Trophoblast cell (in vitro differentiated cells and primary cell): Measurements from ENCODE around the gene WDR90.
A peak's percentile ranks its signal among the peaks of the same experiment; 100 is the strongest.

Source experiments
- DNase-seq, 2 donors: peaks; one replicate each; pipeline ENCODE4 v3.0.0-alpha.2; 2016
- H2AFZ ChIP-seq: 2 replicates; pipeline ENCODE4 v1.6.1; 2013; ENCODE audit warnings: low read length, moderate library complexity, mild to moderate bottlenecking; ENCODE audit not compliant: insufficient read depth, poor library complexity
- H2AK5ac ChIP-seq: 2 replicates; pipeline ENCODE4 v1.6.1; 2013; ENCODE audit warnings: mild to moderate bottlenecking, low read length
- H2BK120ac ChIP-seq: 2 replicates; pipeline ENCODE4 v1.6.1; 2013; ENCODE audit warnings: low read length, mild to moderate bottlenecking, moderate library complexity; ENCODE audit not compliant: insufficient read depth, poor library complexity
- H2BK12ac ChIP-seq: 2 replicates; pipeline ENCODE4 v1.6.1; 2013; ENCODE audit warnings: mild to moderate bottlenecking, low read length, moderate library complexity
- H2BK5ac ChIP-seq: 2 replicates; pipeline ENCODE4 v1.6.1; 2013; ENCODE audit warnings: low read length, low read depth, moderate library complexity, mild to moderate bottlenecking; ENCODE audit not compliant: poor library complexity
- H3K14ac ChIP-seq: 2 replicates; pipeline ENCODE4 v1.6.1; 2013; ENCODE audit warnings: mild to moderate bottlenecking, low read length
- H3K18ac ChIP-seq: 2 replicates; pipeline ENCODE4 v1.6.1; 2013; ENCODE audit warnings: mild to moderate bottlenecking, low read length
- H3K23ac ChIP-seq: 2 replicates; pipeline ENCODE4 v1.6.1; 2013; ENCODE audit warnings: low read length
- H3K27ac ChIP-seq: 2 replicates; pipeline ENCODE4 v1.5.1; 2013; ENCODE audit warnings: low read depth, mild to moderate bottlenecking, inconsistent platforms, low read length, moderate library complexity
- H3K27me3 ChIP-seq: 2 replicates; pipeline ENCODE4 v1.6.1; 2013; ENCODE audit warnings: inconsistent platforms, mild to moderate bottlenecking, low read length, moderate library complexity; ENCODE audit not compliant: insufficient read depth
- H3K36me3 ChIP-seq, 2 experiments: 1 replicate in 1 of 2; 2 replicates in 1 of 2; pipeline ENCODE4 v1.6.1; 2013; ENCODE audit warnings: low read length in 2 of 2, mild to moderate bottlenecking in 2 of 2, moderate library complexity in 1 of 2; ENCODE audit not compliant: insufficient read depth in 2 of 2, control insufficient read depth in 1 of 2
- H3K4ac ChIP-seq: 2 replicates; pipeline ENCODE4 v1.6.1; 2013; ENCODE audit warnings: low read depth, mild to moderate bottlenecking, low read length, moderate library complexity
- H3K4me1 ChIP-seq, 2 experiments: 1 replicate in 1 of 2; 2 replicates in 1 of 2; pipeline ENCODE4 v1.6.1; 2013; ENCODE audit warnings: low read length in 2 of 2, mild to moderate bottlenecking in 2 of 2, moderate library complexity in 1 of 2; ENCODE audit not compliant: insufficient read depth in 2 of 2, control insufficient read depth in 1 of 2
- H3K4me2 ChIP-seq: 2 replicates; pipeline ENCODE4 v1.6.1; 2013; ENCODE audit warnings: inconsistent platforms, mild to moderate bottlenecking, low read length, moderate library complexity
- H3K4me3 ChIP-seq: 2 replicates; pipeline ENCODE4 v1.5.1; 2013; ENCODE audit warnings: mild to moderate bottlenecking, low read depth, low read length, inconsistent platforms
- H3K79me1 ChIP-seq: one replicate; pipeline ENCODE4 v1.6.1; 2013; ENCODE audit warnings: low read length
- H3K79me2 ChIP-seq: 2 replicates; pipeline ENCODE4 v1.6.1; 2013; ENCODE audit warnings: low read length, mild to moderate bottlenecking; ENCODE audit not compliant: control insufficient read depth, insufficient read depth, poor library complexity
- H3K9ac ChIP-seq: 2 replicates; pipeline ENCODE4 v1.6.1; 2013; ENCODE audit warnings: mild to moderate bottlenecking, low read length
- H3K9me3 ChIP-seq: 2 replicates; pipeline ENCODE4 v1.6.1; 2013; ENCODE audit warnings: low read depth, mild to moderate bottlenecking, control low read depth, inconsistent platforms, low read length; ENCODE audit not compliant: insufficient read depth
- H4K12ac ChIP-seq: 2 replicates; pipeline ENCODE4 v1.6.1; 2013; ENCODE audit warnings: low read depth, mild to moderate bottlenecking, low read length, moderate library complexity
- H4K8ac ChIP-seq: 2 replicates; pipeline ENCODE4 v1.6.1; 2013; ENCODE audit warnings: low read depth, mild to moderate bottlenecking, low read length, moderate library complexity
- H4K91ac ChIP-seq: one replicate; pipeline ENCODE4 v1.6.1; 2013; ENCODE audit warnings: low read depth, mild to moderate bottlenecking, low read length, moderate library complexity
- WGBS: extraction: QIAGEN DNeasy Blood & Tissue Kit; methylation state at CpG from one replicate; pipeline ENCODE4 v1.1.7; 2013; ENCODE audit warnings: missing lambda C conversion rate; ENCODE audit not compliant: insufficient read length, insufficient coverage; ENCODE audit errors: extremely low coverage; 5-methylcytosine and 5-hydroxymethylcytosine counted together

The WDR90 gene

DNA sequence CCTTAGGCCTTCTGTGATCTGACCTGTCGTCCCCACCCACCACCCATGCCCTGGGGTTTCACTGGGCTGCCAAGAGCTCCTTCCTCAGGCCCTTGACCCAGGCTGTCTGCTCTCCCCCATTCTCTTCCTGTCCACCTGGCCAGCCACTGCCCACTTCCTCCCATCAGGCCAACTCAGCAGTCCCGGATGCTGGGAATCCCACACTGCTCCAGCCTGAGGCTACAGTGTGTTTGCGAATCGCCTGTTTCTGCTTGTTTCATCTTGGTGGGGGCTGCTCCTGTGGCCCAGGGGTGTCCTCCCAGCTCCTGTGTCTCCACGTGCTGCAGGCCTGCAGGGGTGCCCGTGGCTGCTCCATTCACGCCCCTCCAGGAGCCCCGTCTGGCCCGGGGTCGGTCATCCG is 64.9 kb downstream of the WDR90 start:
- peak overlapping the region; percentile 29 for H3K27ac ChIP-seq
- no peaks in the 10 kb centered on the region for H3K36me3 ChIP-seq

GRCh38 chr16:714558-715476 is 65.7 kb downstream of the WDR90 start, which contains the start of gene METRN:
Gene METRN, plus strand, starts transcription at chr16:715118. Its CDS starts 172 bp downstream, at chr16:715290.
- no peak within 1 kb of the TSS for H3K23ac ChIP-seq
- H3K79me2 ChIP-seq, result no peaks in the 10 kb centered on the region
- peak within 1 kb of the TSS; percentile 93 for H3K4me2 ChIP-seq
- H3K27ac ChIP-seq, result peak within 1 kb of the TSS; percentile 29
- peak within 1 kb of the TSS; percentile 74 for H4K8ac ChIP-seq
- H3K4me1 ChIP-seq, result peaks cover 20% of the 10 kb centered on the region in 2 experiments
- H3K9ac ChIP-seq, result no peak within 1 kb of the TSS
- no peak within 1 kb of the TSS for H2AK5ac ChIP-seq
- H4K12ac ChIP-seq, result no peak within 1 kb of the TSS
- no peak within 1 kb of the TSS for H2BK5ac ChIP-seq
- H3K9me3 ChIP-seq, result peaks cover 12% of the 10 kb centered on the region
- H3K4ac ChIP-seq, result no peak within 1 kb of the TSS
- no peak within 1 kb of the TSS for H2AFZ ChIP-seq
- no peak within 1 kb of the TSS for H3K18ac ChIP-seq
- H3K36me3 ChIP-seq, result no peaks in the 10 kb centered on the region
- peak within 1 kb of the TSS; percentile 20 for H4K91ac ChIP-seq
- H2BK12ac ChIP-seq, result no peak within 1 kb of the TSS
- H2BK120ac ChIP-seq, result no peak within 1 kb of the TSS
- H3K27me3 ChIP-seq, result peaks cover 12% of the 10 kb centered on the region
- H3K14ac ChIP-seq, result no peak within 1 kb of the TSS
- no CpG with 5 or more reads among the region's 108 CpGs for WGBS
- peak within 1 kb of the TSS; percentile 67 for H3K4me3 ChIP-seq
- H3K79me1 ChIP-seq, result peaks cover 2% of the 10 kb centered on the region
- peak; percentile 86 to 93 for DNase-seq

More for the DNA sequence above, 64.9 kb downstream of the WDR90 start:
- Histone ChIP-seq H3K4me3 (no peak overlapping the region), H3K79me2 (no peaks in the 10 kb centered on the region), H2BK5ac (no peak overlapping the region), H4K91ac (peak overlapping the region; percentile 20), H3K4ac (no peak overlapping the region), H2AFZ (no peak overlapping the region), H3K4me1 (peaks cover 18 to 19% of the 10 kb centered on the region in 2 experiments), H3K27me3 (peaks cover 12% of the 10 kb centered on the region), H2BK12ac (no peak overlapping the region), H4K8ac (peak overlapping the region; percentile 74), H3K9ac (no peak overlapping the region), H2AK5ac (no peak overlapping the region), H3K18ac (no peak overlapping the region), H4K12ac (no peak overlapping the region), H3K9me3 (peaks cover 12% of the 10 kb centered on the region), H3K79me1 (peaks cover 2% of the 10 kb centered on the region), H3K14ac (no peak overlapping the region), H2BK120ac (no peak overlapping the region), H3K4me2 (no peak overlapping the region), H3K23ac (no peak overlapping the region)
- no CpG with 5 or more reads among the region's 11 CpGs for WGBS
- DNase-seq, result peak; percentile 46 to 55

- Histone ChIP-seq H2BK12ac (no peak overlapping the region), H3K9ac (no peak overlapping the region), H2BK120ac (no peak overlapping the region), H3K79me1 (peaks cover 4% of the 10 kb centered on the region), H2AK5ac (no peak overlapping the region), H3K36me3 (no peaks in the 10 kb centered on the region), H3K4ac (no peak overlapping the region), H4K8ac (peak overlapping the region; percentile 40), H3K4me2 (peak overlapping the region; percentile 93), H3K27me3 (peaks cover 12% of the 10 kb centered on the region), H4K12ac (no peak overlapping the region), H3K9me3 (peaks cover 12% of the 10 kb centered on the region), H3K14ac (no peak overlapping the region), H3K79me2 (peaks cover 2% of the 10 kb centered on the region), H2AFZ (no peak overlapping the region), H3K4me3 (peak overlapping the region; percentile 67), H3K27ac (no peak overlapping the region), H3K23ac (no peak overlapping the region), H3K18ac (no peak overlapping the region), H4K91ac (no peak overlapping the region), H2BK5ac (no peak overlapping the region), H3K4me1 (peaks cover 24 to 28% of the 10 kb centered on the region in 2 experiments)
- DNase-seq, result no peak
- WGBS, result no CpG with 5 or more reads among the region's 74 CpGs
These were observed 66.5 kb downstream of the WDR90 start for GRCh38 chr16:715477-716199.

DNA sequence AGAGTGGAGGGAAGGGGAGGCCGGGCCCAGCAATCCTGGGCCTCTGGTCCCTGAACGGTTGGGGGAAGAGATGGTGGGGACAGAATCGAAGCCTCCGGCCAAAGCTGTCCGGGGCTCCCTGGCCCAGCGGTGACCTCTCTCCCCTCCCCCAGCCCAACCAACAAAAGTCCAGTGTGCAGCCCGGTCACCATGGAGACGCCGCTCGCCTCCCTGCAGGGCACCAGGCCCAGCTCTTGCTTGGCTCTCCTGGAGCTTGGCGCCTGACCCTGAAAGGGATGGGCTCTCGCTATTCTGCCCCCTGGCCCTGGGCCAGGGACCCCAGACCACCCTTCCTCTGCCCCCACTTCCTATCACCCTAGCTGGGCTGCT is 67.0 kb downstream of the WDR90 start:
- Histone ChIP-seq H4K12ac (no peak overlapping the region), H3K9me3 (peaks cover 12% of the 10 kb centered on the region), H3K79me1 (peaks cover 9% of the 10 kb centered on the region), H4K8ac (no peak overlapping the region), H3K79me2 (peaks cover 6% of the 10 kb centered on the region), H3K4me3 (no peak overlapping the region), H2AK5ac (no peak overlapping the region), H3K4me1 (peaks cover 24 to 30% of the 10 kb centered on the region in 2 experiments), H2BK12ac (no peak overlapping the region), H3K4ac (no peak overlapping the region), H3K4me2 (no peak overlapping the region), H4K91ac (no peak overlapping the region), H3K14ac (no peak overlapping the region), H3K9ac (no peak overlapping the region), H2BK5ac (no peak overlapping the region), H3K18ac (no peak overlapping the region), H3K27me3 (peaks cover 12% of the 10 kb centered on the region), H3K36me3 (no peaks in the 10 kb centered on the region), H2BK120ac (no peak overlapping the region), H2AFZ (no peak overlapping the region), H3K23ac (no peak overlapping the region), H3K27ac (no peak overlapping the region)
- no CpG with 5 or more reads among the region's 12 CpGs for WGBS
- DNase-seq, result no peak
